Endodermal cell (in vitro differentiated cells): Measurements from ENCODE around the gene CFAP54. TPM values are rescaled to one million over a fixed set of nuclear protein-coding genes. Genes with fewer than 3 reads are reported as not detected.

ENCODE experiments used
- DNase-seq: peaks from one replicate; pipeline ENCODE4 v3.0.0-alpha.2; 2017
- H3K27ac ChIP-seq: 2 replicates; pipeline ENCODE4 v1.5.1; 2013; ENCODE audit warnings: mild to moderate bottlenecking, low read depth, low read length, moderate library complexity
- H3K27me3 ChIP-seq: 2 replicates; pipeline ENCODE4 v1.6.1; 2013; ENCODE audit warnings: mild to moderate bottlenecking, low read length, moderate library complexity; ENCODE audit not compliant: insufficient read depth, control insufficient read depth, poor library complexity, severe bottlenecking
- H3K36me3 ChIP-seq: 2 replicates; pipeline ENCODE4 v1.7.0; 2013; ENCODE audit warnings: mild to moderate bottlenecking, low read length, moderate library complexity; ENCODE audit not compliant: control insufficient read depth, insufficient read depth
- H3K4me1 ChIP-seq: one replicate; pipeline ENCODE4 v1.7.0; 2013; ENCODE audit warnings: low read length; ENCODE audit not compliant: control insufficient read depth, insufficient read depth
- H3K4me3 ChIP-seq: 2 replicates; pipeline ENCODE4 v1.5.1; 2013; ENCODE audit warnings: mild to moderate bottlenecking, low read length, moderate library complexity
- H3K9ac ChIP-seq: 2 replicates; pipeline ENCODE4 v1.6.1; 2013; ENCODE audit warnings: mild to moderate bottlenecking, low read length, moderate library complexity; ENCODE audit not compliant: poor library complexity, severe bottlenecking; ENCODE audit errors: extremely low read depth
- H3K9me3 ChIP-seq: 2 replicates; pipeline ENCODE4 v1.6.1; 2013; ENCODE audit warnings: mild to moderate bottlenecking, low read length, moderate library complexity; ENCODE audit not compliant: control insufficient read depth
- H3K27ac Mint-ChIP-seq: 2 replicates; pipeline ENCODE4 v1.8.0; 2020; ENCODE audit warnings: mixed read lengths
- H3K27me3 Mint-ChIP-seq: 2 replicates; pipeline ENCODE4 v1.8.0; 2021; ENCODE audit warnings: mild to moderate bottlenecking, mixed read lengths; ENCODE audit not compliant: insufficient read depth
- H3K36me3 Mint-ChIP-seq: 2 replicates; pipeline ENCODE4 v1.8.0; 2020; ENCODE audit warnings: low read depth, mixed read lengths
- H3K4me1 Mint-ChIP-seq: 2 replicates; pipeline ENCODE4 v1.8.0; 2020; ENCODE audit warnings: mixed read lengths
- H3K4me3 Mint-ChIP-seq: 2 replicates; pipeline ENCODE4 v1.8.0; 2020; ENCODE audit warnings: mild to moderate bottlenecking, moderate library complexity, mixed read lengths
- H3K9me3 Mint-ChIP-seq: 2 replicates; pipeline ENCODE4 v1.8.0; 2020; ENCODE audit warnings: mild to moderate bottlenecking, mixed read lengths
- CTCF ChIP-seq: fragments of 200-600 bp; sonication (generic); conservative IDR thresholded peaks from 2 replicates; pipeline ENCODE4 v1.5.0; 2021; ENCODE audit warnings: antibody characterized with exemption, mild to moderate bottlenecking
- WGBS, 2 experiments: methylation state at CpG; one replicate each; pipeline versions ENCODE4 v1.1.5 to v1.1.7; 2013; ENCODE audit warnings: missing lambda C conversion rate in 2 of 2, mixed read lengths in 1 of 2; ENCODE audit not compliant: insufficient coverage in 1 of 2, insufficient read length in 1 of 2; 5-methylcytosine and 5-hydroxymethylcytosine counted together
- total RNA-seq, 2 donors: library from RNA; stranded (reverse); fragmentation: NEBNext Ultra II Directional in 1 of 2; extraction: Animal tissue kit (Norgen Biotek cat#: 25700) in 1 of 2; gene quantifications; 2 replicates in 1 of 2; 3 replicates in 1 of 2; pipeline ENCODE4 v1.2.1, GENCODE V29; 2021

The CFAP54 gene
- total RNA-seq, 2 donors from 2014 or later, result 1.5 to 1.7 TPM

- TF ChIP-seq CTCF, result no peak
- H3K27ac Mint-ChIP-seq, result peak overlapping the region; percentile 96
- Histone ChIP-seq H3K27ac (peak overlapping the region; percentile 9), H3K36me3 (peaks cover 6% of the 10 kb centered on the region), H3K9me3 (no peaks in the 10 kb centered on the region), H3K4me1 (no peaks in the 10 kb centered on the region), H3K4me3 (peak overlapping the region; percentile 93), H3K27me3 (no peaks in the 10 kb centered on the region), H3K9ac (peak overlapping the region; percentile 75)
- H3K36me3 Mint-ChIP-seq, result peaks cover 2% of the 10 kb centered on the region
- 20 to 29% methylated on average over 12 to 23 of the region's 23 CpGs for WGBS, 2 experiments
- H3K27me3 Mint-ChIP-seq, result no peaks in the 10 kb centered on the region
- peak overlapping the region; percentile 90 for H3K4me3 Mint-ChIP-seq
- H3K4me1 Mint-ChIP-seq, result peaks cover 21% of the 10 kb centered on the region
- H3K9me3 Mint-ChIP-seq, result no peaks in the 10 kb centered on the region
- peak; percentile 84 for DNase-seq
Measured at GRCh38 chr12:96907671-96908422, 418.5 kb downstream of the CFAP54 start.

DNA sequence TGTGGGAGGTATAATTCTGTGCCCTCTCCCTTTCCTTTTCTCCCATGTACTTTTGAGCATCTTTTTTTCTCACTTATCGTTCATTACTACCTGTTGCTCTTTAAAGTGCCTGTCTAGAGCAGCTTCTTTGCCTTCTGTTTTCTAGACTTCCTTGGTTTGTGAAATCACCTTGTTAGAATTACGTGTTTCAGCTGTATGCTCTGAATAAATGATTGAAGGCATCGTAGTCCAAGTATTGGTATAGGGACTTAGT, 419.0 kb downstream of the CFAP54 start:
- H3K9me3 Mint-ChIP-seq, result no peaks in the 10 kb centered on the region
- no peak overlapping the region for H3K9ac ChIP-seq
- H3K36me3 Mint-ChIP-seq, result peaks cover 5% of the 10 kb centered on the region

DNA sequence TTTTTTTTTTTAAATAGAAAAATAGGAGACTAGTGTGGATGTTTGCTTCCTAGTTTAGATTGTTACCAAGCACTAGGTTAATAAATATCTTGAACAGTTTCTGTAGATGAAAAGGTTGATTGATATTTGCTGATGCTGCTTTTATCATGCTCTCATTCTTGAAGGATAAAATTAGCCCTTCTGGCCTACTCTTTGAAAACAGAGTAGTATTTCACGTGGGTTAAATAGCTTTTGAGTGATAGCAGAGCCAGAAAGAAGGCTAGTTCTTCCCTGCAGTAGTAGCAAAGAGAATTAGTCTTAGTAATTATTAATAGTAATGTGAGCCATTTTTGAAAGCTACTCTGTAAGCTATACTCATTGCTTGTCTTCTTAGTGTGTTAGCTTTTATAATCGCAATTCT, 422.9 kb downstream of the CFAP54 start:
- Histone ChIP-seq H3K27ac (no peak overlapping the region), H3K27me3 (no peaks in the 10 kb centered on the region), H3K36me3 (peaks cover 9% of the 10 kb centered on the region), H3K4me3 (no peak overlapping the region), H3K4me1 (no peaks in the 10 kb centered on the region), H3K9me3 (no peaks in the 10 kb centered on the region), H3K9ac (no peak overlapping the region)
- Mint-ChIP-seq H3K4me1 (peaks cover 32% of the 10 kb centered on the region), H3K27me3 (no peaks in the 10 kb centered on the region), H3K4me3 (no peak overlapping the region), H3K9me3 (peaks cover 2% of the 10 kb centered on the region), H3K27ac (no peak overlapping the region), H3K36me3 (peaks cover 22% of the 10 kb centered on the region)
- no peak for DNase-seq
- WGBS, 2 experiments, result 67 to 87% methylated on average over 1 of the region's 2 CpGs
- TF ChIP-seq CTCF, result no peak

More for the DNA sequence above, 419.0 kb downstream of the CFAP54 start:
- Histone ChIP-seq H3K27me3 (no peaks in the 10 kb centered on the region), H3K9me3 (no peaks in the 10 kb centered on the region), H3K36me3 (peaks cover 9% of the 10 kb centered on the region), H3K4me3 (peak overlapping the region; percentile 93), H3K27ac (no peak overlapping the region), H3K4me1 (no peaks in the 10 kb centered on the region)
- TF ChIP-seq CTCF, result no peak
- 84% methylated on average over 3 of the region's 3 CpGs for WGBS, 2 experiments
- Mint-ChIP-seq H3K27ac (peak overlapping the region; percentile 96), H3K27me3 (no peaks in the 10 kb centered on the region), H3K4me3 (peak overlapping the region; percentile 90), H3K4me1 (peaks cover 21% of the 10 kb centered on the region)
- DNase-seq, result no peak
